A172 (cell line): Measurements from ENCODE around the gene LRMDA. TPM values are rescaled to one million over a fixed set of nuclear protein-coding genes. Genes with fewer than 3 reads are reported as not detected.
"Not testable (repeated sequence)": the region's sequence is repeated elsewhere in the genome, so short reads cannot be mapped to it uniquely, and the experiment has no call there.

Source experiments
- DNase-seq: peaks from one replicate; pipeline ENCODE4 v3.0.0-alpha.2; 2015; ENCODE audit warnings: low spot score
- total RNA-seq: library from RNA; depleted of rRNA; stranded (reverse); fragments of >200 nt; shearing (Covaris generic); gene quantifications from 2 replicates; pipeline ENCODE4 v1.2.3, GENCODE V29; 2014

The LRMDA gene
- total RNA-seq, 1 experiment from 2014 or later = not detected

DNA sequence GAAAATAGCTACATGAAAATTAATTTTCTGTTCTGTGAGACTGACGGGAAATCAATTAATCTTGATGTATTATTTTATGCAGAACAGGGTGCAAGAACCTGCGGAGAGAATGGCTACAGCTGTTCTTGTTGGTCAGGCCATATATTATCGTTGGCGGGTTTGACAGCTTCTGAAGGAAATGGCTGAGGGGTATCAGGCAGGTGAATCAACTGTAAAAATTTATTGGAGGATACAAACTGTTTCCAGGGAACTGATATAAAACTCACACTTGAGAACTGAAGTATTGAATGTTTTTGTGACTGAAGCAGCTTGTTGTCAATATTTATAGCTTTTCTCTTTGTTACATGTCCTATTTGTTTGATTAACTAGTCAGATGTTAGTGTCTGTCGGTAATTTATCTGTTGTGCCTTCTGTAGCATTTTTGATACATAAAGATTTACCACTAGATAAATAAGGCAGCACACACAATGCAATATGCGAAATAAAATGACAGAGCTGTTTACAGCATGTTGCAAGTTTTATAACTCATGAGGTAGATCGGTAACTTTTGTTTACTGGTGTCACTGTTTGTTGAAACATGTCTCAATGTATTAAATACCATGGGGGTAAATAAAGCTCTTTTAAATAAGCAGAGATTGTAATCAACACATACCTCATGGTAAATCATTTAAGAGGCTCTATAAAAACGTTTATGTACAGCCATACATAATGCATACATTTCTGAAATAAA is 308.2 kb downstream of the LRMDA start:
- DNase-seq = no peak

DNA sequence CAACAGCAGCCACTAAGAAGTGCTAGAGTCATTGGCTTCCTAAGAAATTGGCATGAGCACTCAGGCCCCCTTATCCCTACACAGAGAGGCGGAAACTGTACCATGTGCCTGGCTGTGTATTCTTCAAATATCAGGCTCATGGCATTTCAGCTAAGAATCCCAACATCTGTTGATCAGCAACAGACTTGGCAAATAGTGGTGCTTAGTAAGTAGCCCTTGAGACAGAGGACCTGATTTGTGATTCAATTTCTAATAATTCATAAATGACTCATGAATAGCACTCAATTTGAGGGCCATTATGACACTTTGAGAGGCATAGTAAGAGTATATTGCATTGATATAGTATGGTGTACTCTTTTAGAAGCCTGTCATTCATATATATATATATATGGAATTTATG is 309.1 kb downstream of the LRMDA start:
- DNase-seq = no peak

DNA sequence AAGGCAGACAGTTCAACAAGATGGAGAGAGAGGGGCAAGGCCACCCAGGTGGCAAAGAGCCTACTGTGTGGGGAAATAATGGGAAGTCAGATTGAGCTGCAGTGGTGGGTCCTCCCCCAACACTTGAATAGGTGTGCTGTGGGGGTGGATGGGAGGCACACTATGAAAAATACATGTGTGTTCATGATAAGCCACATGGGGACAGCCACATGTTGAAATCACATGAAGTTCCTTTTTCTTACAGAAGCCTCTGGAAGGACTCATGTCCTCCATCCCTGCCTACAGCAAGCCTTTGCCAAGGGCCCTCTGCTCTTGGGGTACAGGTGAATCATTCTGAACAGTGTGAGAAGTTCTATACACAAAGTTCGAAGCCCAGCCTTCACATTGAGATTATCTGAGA is 310.9 kb downstream of the LRMDA start:
- DNase-seq = no peak

DNA sequence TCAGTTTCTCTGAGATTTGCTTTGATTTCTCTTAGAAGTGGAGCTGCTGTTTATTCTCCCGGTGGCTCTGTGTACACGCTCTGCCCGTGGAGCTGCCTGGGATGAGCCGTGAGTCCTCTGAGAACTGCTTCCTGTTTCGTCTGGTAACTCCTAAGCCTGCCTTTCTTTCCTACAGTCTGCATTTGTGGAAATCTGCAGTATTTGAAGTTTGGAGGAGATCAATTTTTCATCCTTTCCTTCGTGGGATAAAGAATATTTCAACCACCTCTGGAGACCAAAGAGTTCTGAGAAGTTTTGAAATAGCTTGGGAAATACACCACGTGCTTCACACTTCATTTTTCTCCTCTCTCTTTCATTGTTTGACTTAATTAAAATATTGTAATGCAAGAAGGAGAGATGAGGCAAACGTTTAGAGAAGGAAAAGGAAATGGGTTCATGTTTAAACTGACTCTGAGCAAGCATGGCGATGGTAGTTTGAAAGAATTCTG is 311.9 kb downstream of the LRMDA start:
- no peak for DNase-seq

DNA sequence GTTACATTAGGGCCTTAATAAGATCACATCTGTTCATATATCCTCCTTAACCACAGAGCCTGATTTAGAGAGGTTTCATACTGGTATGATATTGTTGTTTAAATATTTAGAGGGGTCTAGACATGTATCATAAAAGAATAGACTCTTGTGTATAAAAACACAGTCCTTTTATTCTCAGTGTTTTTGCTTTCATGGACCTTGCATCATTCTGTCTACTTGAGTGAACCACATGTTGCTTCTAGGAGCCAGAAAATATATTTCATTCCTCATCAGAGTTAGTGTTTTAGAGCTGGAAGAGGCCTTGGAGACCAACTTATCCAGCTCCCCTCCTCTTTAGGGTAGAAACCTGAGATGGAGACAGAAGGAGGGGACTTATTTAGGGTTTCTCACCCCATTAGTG is 312.8 kb downstream of the LRMDA start:
- DNase-seq = no peak

DNA sequence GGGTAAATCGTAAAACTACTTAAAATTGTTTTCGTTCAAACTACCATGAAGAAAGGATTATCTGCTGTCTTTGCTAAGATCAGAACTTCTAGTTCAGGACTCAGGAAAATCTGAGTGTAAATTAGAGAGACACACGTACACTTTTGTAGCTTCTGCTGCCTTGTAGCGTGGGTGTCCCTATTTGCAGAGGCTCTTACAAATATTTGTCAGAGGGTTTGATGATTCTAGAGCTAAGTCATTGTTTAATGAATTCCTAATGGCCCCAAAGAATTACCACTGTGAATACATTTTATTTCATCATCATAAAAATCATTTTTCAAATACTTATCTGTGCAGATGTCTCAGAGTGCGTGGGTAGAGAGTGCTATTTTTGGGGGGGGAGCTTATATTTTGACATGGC is 314.9 kb downstream of the LRMDA start:
- no peak for DNase-seq

DNA sequence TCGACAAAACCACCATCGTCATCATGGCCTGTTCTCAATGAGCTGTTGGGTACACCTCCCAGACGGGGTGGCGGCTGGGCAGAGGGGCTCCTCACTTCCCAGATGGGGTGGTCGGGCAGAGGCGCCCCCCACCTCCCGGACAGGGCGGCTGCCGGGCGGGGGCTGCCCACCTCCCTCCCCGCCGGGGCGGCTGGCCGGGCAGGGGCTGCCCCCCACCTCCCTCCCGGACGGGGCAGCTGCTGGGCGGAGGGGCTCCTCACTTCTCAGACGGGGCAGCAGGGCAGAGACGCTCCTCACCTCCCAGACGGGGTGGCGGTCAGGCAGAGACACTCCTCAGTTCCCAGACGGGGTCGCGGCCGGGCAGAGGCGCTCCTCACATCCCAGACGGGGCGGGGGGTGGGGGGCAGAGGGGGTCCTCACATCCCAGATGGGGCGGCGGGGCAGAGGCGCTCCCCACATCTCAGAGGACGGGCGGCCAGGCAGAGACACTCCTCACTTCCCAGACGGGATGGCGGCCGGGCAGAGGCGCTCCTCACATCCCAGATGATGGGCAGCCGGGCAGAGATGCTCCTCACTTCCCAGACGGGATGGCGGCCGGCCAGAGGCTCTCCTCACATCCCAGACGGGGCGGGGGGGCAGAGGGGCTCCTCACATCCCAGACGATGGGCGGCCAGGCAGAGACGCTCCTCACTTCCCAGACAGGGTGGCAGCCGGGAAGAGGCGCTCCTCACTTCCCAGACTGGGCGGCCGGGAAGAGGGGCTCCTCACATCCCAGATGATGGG is 318.9 kb downstream of the LRMDA start:
- not testable (repeated sequence) for DNase-seq

DNA sequence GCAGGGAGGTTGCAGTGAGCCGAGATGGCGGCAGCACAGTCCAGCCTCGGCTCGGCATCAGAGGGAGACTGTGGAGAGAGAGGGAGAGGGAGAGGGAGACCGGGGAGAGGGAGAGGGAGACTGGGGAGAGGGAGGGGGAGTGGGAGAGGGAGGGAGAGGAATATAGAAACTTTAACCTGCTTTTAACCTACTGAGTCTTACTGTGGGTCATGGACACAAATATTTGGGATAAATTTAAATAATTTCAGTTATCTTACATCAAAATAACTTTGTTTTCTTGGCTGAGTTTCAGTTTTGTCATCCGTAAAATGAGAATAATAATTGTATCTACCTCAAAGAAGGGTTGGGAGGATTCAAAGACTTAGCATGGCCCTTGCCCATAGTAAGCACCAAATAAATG is 319.8 kb downstream of the LRMDA start:
- DNase-seq = no peak

DNA sequence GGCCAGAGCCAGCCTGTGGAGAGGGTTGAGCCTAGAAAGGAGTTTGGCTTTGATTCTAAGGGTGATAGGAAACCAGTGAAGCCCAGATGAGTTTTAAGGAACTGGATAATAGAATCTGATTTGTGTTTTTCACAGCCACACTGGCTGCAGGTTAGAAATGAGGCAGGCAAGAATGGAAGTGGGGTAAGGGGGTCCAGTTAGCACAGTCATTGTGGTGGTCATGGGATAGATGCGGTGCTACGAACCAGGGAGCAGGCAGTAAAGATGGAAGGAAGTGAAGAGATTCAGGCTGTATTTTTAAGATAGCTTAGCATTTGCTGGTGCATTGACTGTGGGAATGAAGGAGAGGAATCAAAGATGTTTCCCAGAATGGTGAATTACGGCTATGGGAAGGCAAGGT is 322.2 kb downstream of the LRMDA start:
- no peak for DNase-seq

DNA sequence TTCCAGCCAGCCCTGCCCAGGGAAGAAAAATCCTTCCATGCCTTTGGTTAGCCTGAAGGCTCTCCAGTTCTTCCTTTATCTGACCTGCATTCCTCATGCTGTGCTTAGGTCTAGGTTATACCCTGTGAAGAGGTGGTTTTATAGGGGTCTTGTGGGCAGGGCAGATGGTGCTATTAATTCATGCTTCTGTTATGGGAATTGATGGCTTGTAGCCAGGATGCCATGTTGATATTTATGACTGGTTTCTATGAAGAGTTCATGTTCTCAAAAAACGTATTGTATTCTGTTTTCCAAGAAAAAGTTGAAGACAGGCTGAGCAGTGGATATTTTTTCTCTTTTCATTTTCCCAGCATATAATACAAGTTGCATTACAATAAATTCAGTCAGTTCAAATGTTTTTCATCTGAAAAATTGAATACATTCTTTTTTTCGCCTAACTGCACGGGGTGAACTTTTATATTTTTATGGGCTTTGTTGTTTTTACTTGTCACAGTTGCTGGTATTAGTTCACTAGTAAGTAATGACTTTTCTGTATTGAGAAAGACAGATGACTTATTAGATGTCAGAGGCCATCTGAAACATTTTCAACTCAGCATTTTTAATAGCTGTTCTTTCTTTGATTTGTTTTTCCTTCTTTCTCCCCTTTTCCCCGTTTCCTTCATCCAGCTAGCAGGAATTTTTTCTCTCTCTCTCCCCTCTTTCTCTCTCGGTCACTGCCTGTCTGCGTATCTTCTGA is 322.8 kb downstream of the LRMDA start:
- DNase-seq = no peak

DNA sequence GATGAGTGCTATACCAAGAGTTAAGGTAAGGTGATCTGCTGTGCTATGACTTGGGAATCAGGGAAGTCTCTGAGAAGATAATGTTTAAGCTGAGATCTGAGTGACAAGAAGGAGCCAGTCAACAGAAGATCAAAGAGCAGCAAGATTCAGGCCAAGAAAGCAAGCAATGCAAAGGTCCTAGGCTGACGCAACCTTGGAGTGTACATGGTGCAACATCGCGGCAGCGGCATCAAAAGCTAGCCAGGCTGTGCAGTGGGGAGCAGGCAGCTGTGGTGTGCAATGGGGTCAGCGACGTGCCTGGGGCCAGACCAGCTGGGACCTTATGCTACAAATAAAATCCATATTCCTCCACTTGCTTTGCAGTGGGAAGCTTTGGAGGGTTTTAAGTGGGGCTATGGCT is 324.1 kb downstream of the LRMDA start:
- DNase-seq = no peak

DNA sequence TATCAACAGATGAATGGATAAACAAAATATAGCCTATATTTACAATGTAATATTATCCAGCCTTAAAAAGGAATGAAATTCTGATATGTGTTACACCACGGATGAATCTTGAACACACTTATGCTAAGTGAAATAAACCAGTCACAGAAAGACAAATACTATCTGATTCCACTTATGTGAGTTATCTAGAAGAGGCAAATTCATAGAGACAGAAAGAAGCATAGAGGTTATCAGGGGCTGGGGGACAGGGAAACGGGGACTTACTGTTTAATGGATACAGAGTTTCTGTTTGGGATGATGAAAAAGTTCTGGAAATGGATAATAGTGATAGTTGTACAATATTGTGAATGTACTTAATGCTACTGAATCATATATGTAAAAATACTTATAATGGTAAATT is 329.9 kb downstream of the LRMDA start:
- no peak for DNase-seq

DNA sequence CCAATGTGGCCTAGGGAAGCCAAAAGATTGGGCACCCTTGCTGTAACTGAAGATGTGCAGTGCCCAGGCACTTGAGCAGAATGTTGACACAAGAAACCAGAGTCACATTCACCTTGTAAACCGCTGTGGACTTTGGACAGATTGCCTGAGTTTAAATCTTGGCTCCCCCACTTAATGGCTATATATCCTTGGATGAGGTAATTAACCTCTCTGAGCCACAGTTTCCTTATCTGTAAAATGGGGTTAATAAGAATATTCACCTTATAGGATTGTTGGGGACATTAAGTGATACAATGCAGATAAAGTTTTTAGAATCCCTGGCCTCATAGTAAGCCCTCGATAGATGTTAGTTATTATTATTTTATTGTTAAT is 331.0 kb downstream of the LRMDA start:
- no peak for DNase-seq

DNA sequence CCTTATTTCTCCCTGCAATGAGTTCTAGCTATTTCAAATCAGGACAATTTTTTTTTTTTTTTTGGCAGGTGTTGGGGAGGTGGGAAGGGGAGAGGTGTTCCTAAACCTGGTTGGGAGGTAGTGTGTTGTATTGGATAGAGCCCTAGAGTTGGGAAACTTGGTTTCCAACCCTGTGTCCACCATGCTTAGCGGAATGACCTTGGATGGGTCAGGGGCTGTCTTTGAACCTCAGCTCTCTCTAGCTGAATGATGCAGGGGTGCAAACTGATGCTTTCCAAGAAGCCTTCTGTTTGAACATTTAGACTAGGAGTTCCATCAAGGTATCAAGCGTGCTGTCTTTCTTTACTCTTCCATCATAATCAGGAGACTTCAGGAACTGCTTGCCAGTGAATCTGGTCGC is 332.2 kb downstream of the LRMDA start:
- DNase-seq = no peak

DNA sequence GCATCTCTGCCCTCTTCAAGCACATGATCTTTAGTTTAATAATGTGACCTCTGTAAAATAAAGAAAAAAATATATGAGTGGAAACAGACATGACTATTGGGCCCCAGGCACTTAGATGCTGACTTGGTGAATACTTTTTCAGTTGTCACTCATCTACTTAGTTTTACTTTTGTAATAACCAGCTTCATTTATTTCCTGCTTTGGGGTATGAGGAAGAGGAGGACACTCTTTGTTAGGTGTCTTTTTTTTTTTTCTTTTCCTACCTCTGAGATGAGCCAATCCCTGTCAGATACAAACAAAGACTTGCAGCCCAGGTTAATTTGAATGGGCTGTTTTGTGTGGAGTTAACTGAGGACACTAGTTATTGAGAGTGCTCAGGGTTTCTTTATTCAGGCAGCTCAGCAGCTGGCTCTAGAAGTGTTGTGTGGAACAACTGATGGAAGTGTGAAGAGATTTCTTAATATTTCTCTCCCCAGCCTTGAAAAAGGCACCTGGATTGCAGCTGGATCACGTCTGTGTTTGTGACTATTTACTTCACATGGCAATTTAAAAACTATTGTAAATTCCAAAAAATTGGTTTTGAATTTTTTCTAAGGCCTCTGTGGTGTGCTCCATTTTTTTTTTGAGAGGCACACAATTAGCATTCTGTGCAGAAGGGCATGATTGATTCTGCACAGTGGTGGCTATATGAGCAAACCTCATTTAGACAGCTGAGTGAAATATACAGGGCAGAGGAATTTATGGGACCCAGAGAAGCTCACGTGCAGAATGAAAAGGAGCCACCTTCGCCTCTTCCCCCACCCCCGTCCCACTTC is 333.8 kb downstream of the LRMDA start:
- no peak for DNase-seq

DNA sequence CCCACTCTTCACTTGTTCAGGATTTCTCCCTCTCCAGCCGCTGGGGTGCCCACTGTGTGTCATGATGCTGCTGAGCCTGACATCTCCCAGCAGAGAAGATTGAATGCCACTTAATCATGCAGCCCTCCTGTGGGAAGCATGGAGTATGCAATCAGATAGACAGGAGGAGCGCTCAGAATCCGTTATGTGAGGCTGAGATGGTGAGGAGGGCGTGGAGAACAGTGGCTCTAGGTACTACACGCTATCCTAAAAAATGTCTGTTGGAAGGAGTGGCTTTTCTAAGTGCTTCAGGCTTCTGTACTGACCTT is 334.3 kb downstream of the LRMDA start:
- no peak for DNase-seq

DNA sequence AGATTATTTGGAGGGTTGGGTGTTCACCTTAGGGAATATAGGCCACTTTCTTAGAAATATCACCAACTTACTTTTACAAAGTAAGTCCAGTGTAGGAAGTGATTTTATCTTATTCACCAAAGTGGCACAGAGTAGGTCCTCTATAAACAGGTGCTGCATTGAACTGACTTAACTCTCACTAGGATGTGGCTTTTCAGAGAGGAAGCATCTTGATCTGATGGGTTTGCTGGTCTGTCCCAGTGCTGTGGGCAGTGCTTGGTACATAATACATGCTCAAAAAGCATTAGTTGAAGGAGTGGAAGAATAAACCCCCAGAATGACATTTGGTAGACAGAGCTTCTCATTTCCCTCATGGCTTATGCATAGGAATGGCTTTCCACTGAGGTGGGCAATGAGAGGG is 334.7 kb downstream of the LRMDA start:
- no peak for DNase-seq

DNA sequence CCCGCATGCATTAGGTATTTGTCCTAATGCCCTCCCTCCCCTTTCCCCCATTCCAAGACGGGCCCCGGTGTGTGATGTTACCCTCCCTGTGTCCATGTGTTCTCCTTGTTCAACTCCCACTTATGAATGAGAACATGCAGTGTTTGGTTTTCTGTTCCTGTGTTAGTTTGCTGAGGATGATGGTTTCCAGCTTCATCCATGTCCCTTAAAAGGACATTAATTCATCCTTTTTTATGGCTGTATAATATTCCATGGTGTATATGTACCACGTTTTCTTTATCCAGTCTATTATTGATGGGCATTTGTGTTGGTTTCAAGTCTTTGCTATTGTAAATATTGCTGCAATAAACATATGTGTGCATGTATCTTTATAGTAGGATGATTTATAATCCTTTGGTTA is 335.3 kb downstream of the LRMDA start:
- DNase-seq = not testable (repeated sequence)

DNA sequence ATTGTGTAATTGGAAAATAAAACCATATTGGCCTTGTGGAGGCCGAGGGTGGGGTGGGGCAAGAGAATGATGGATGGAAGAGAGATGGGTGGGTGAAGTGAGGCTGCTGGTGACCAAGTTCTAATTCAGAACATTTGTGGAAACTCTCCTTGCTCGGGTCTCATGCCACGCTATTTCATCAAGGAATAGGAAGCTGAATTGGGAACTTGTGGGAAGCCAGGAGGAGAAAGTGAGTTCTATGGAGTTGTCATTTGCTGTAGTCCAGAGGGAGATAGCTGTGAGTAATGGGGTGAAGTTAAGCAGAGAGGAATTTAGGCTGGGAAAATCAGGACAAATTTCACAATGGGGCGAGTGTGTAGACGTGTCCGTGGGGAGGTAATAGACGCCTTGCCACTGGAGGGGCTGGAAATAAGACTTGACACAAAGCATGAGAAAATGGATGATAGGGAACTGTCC is 339.2 kb downstream of the LRMDA start:
- DNase-seq = no peak

DNA sequence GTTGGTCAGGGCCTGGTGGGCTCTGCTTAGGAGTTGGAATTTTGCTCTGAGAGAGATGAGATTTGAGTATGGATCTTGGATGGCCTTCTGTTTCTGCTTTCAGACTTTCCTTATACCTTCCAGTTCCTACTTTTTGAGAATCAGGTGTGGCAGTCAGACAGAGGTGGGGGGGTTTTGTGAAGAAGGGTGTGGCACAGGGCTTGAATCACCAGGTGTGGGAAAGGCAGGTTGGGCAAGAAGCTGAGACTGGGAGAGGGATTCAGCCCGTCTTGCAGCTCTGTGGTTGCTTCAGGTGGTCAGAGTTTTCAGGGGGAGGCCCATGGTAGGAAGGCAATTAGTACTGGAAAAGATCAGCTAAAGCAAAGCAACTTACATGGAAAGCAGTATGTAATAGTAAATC is 340.2 kb downstream of the LRMDA start:
- DNase-seq = no peak

DNA sequence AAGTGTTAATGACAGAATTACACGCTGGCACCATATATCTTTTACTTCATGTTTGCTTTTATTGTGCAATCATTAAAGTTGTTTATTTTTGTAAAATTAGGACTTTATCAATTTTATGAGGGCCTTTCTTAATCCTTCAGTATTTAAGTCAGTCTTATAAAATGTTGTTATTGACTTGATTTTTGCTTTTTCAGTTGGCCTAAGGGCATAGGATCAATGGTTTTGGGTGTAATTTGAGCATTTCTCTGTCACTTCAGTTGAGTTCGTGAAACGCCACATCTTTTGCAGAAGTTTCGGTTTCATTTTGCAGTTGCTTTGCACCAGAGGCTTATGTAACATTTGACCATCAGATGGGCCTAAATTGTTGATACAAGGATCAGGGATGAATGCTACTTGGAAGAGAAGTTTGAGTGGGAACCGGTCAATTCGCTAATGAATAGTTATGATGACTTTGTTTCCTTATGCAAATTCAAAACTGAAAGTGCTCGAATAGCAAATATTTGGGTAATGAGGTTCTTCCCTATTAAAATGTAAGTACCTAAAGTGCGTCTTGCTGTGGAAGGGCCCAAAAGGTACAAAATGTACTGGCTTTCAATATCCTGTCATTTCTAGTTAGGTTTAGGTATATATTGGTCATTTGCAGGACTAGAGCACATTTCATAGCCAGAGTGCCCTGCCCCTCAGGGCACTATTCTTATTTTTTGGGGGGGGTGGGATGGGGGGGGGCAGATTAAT is 340.9 kb downstream of the LRMDA start:
- no peak for DNase-seq
